Adrenal gland (tissue), 12 donors: Measurements from ENCODE around the gene TUBB3. TPM values are rescaled to one million over a fixed set of nuclear protein-coding genes. Genes with fewer than 3 reads are reported as not detected.
A peak's percentile ranks its signal among the peaks of the same experiment; 100 is the strongest.

Source experiments
- DNase-seq, 7 donors: peaks; one replicate each; pipeline ENCODE4 v3.0.0-alpha.2; 2019 to 2020
- H3K27ac ChIP-seq, 5 donors: fragments of 200-600 bp; sonication (generic) in 4 of 5; 1 replicate in 3 of 5; 2 replicates in 2 of 5; pipeline versions ENCODE4 v1.5.1 to v1.8.0; 2016 to 2020; ENCODE audit warnings: mild to moderate bottlenecking in 1 of 5
- H3K27me3 ChIP-seq: fragments of 200-600 bp; 2 replicates; pipeline ENCODE4 v1.8.0; 2021
- H3K36me3 ChIP-seq, 2 donors: fragments of 200-600 bp; replicated peaks in 1 of 2; 1 replicate in 1 of 2; 2 replicates in 1 of 2; pipeline versions ENCODE4 v1.5.1 to v1.8.0; 2018 to 2022
- H3K4me1 ChIP-seq, 2 donors: fragments of 200-600 bp; replicated peaks in 1 of 2; 1 replicate in 1 of 2; 2 replicates in 1 of 2; pipeline versions ENCODE4 v1.5.1 to v1.8.0; 2018 to 2021
- H3K4me3 ChIP-seq, 4 donors: fragments of 200-600 bp; sonication (generic) in 3 of 4; one replicate each; pipeline ENCODE4 v1.5.1; 2016 to 2018
- H3K9me3 ChIP-seq, 3 donors: fragments of 200-600 bp; sonication (generic) in 1 of 3; replicated peaks in 1 of 3; 1 replicate in 2 of 3; 2 replicates in 1 of 3; pipeline versions ENCODE4 v1.5.1 to v1.8.0; 2016 to 2021
- CTCF ChIP-seq, 6 experiments: fragments of 450-650 bp in 4 of 6; fragments of 200-600 bp in 2 of 6; sonication (generic) in 1 of 6; IDR thresholded peaks; 1 replicate in 5 of 6; 2 replicates in 1 of 6; pipeline versions ENCODE4 v1.5.1 to v1.8.0; 2016 to 2021; ENCODE audit warnings: antibody characterized with exemption in 6 of 6, mild to moderate bottlenecking in 2 of 6, moderate library complexity in 1 of 6
- POLR2A ChIP-seq, 2 donors: fragments of 450-650 bp; IDR thresholded peaks; one replicate each; pipeline ENCODE4 v1.6.1; 2017; ENCODE audit warnings: antibody characterized with exemption in 2 of 2, mild to moderate bottlenecking in 2 of 2, moderate library complexity in 1 of 2
- WGBS, 4 donors: extraction: QIAGEN DNeasy Blood & Tissue Kit in 2 of 4; methylation state at CpG; one replicate each; pipeline versions ENCODE4 v1.1.5 to v1.1.7; 2013 to 2017; 5-methylcytosine and 5-hydroxymethylcytosine counted together
- intact Hi-C, 2 donors: fragments of 100-400 bp; cut with DNase I; formaldehyde crosslinking; loops; one replicate each; pipeline versions ENCODE4 v1.14.1 to v1.15.0; 2022 to 2023
- polyA plus RNA-seq, 3 donors: library from polyadenylated mRNA; stranded (reverse); fragments of 200-250 nt in 2 of 3; fragments of 350-450 nt in 1 of 3; fragmentation: Illumina TruSeq in 1 of 3; extraction: RNeasy Lipid Tissue Mini Kit (QIAGEN cat#74804) in 1 of 3; gene quantifications; one replicate each; pipeline ENCODE4 v1.2.3, GENCODE V29; 2013 to 2014
- total RNA-seq, 9 donors: library from RNA; depleted of rRNA in 4 of 9; stranded (reverse); fragments of >200 nt in 4 of 9; fragments of 120-200 nt in 1 of 9; fragmentation: NEBNext Ultra II Directional in 1 of 9; extraction: Animal tissue kit (Norgen Biotek cat#: 25700) in 1 of 9; gene quantifications; one replicate each; pipeline versions ENCODE4 v1.1.0 to v1.2.4, GENCODE V29; 2013 to 2023
- donor health status: healthy with polysubstance abuse.
- donor health status: Bipolar disorder and iron deficiency.
- donor health status: DM: yes; HTN: yes; CAD: no.
- donor health status: DM: no; HTN: no; CAD: no.
- donor health status: DM: no; HTN: no; CAD: no.
- donor health status: DM: yes; HTN: yes; CAD: no.

The TUBB3 gene
- total and polyA plus RNA-seq, 12 donors: 6.4 to 63.8 (median 14.5) TPM

DNA sequence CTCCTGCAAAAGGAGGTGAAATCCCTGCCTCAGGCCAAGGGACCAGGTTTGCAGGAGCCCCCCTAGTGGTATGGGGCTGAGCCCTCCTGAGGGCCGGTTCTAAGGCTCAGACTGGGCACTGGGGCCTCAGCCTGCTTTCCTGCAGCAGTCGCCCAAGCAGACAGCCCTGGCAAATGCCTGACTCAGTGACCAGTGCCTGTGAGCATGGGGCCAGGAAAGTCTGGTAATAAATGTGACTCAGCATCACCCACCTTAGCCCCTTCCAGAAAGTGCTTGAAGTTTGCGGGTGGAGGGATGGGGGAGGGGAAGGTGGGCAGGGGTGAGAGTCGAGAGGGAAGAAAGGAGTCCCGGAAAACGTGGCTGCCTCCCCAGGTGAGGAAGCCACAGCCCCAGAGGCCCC lies 2.4 kb upstream of the TUBB3 start:
- Histone ChIP-seq H3K4me1 (peaks cover 32 to 67% of the 10 kb centered on the region in 2 donors), H3K4me3 (no peak overlapping the region), H3K27ac (peak overlapping the region; percentile 88 to 99 (median 97)), H3K36me3 (no peaks in the 10 kb centered on the region), H3K27me3 (no peaks in the 10 kb centered on the region), H3K9me3 (no peaks in the 10 kb centered on the region)
- intact Hi-C loops: no loop called here
- TF ChIP-seq POLR2A (IDR thresholded peaks at IDR 0.05) (no peak), CTCF (IDR thresholded peaks at IDR 0.05) (no peak)
- peak in 4 of 7 donors; percentile 35 to 50 (median 40) for DNase-seq
- WGBS, 4 donors: 48 to 58% (median 54%) methylated on average over 3 to 6 of the region's 6 CpGs

DNA sequence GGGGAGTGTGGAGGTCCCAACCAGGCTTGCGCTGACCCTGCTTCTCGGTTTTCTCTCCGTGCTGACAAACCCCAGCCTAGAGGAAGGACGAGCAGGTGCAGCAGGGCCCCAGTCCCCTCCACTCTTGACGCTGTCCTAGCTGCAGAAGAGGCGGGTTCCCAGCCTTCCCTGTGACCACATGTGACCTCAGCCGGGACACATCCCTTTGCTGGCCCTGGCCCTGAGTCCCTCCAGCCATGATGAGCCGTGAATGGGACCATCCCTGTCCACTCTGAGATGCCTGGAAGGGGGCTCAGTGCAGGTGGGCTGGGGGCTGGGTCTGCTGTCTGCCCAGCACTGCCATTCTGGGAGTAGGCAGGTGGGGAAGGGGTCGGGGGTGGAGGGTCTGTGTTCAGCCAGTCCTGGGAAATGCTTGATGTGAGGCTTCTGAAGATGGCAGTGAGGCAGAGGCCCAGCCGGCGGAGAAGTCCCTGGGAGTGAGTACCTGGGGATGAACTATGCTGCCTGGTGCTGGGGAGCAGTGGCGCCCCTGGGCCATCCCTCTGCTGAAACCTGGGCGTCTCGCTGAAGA lies 1.9 kb upstream of the TUBB3 start:
- intact Hi-C loops: no loop called here
- no peak for TF ChIP-seq CTCF (IDR thresholded peaks at IDR 0.05)
- TF ChIP-seq POLR2A (IDR thresholded peaks at IDR 0.05): no peak
- peak in 6 of 7 donors; percentile 50 to 71 (median 63) for DNase-seq
- Histone ChIP-seq H3K27ac (peak overlapping the region; percentile 88 to 99 (median 97)), H3K9me3 (no peaks in the 10 kb centered on the region), H3K36me3 (no peaks in the 10 kb centered on the region), H3K4me1 (peaks cover 34 to 70% of the 10 kb centered on the region in 2 donors), H3K4me3 (peak overlapping the region in 1 of 4 donors; percentile 67), H3K27me3 (no peaks in the 10 kb centered on the region)
- 39 to 60% (median 49%) methylated on average over 3 to 14 of the region's 14 CpGs for WGBS, 4 donors

DNA sequence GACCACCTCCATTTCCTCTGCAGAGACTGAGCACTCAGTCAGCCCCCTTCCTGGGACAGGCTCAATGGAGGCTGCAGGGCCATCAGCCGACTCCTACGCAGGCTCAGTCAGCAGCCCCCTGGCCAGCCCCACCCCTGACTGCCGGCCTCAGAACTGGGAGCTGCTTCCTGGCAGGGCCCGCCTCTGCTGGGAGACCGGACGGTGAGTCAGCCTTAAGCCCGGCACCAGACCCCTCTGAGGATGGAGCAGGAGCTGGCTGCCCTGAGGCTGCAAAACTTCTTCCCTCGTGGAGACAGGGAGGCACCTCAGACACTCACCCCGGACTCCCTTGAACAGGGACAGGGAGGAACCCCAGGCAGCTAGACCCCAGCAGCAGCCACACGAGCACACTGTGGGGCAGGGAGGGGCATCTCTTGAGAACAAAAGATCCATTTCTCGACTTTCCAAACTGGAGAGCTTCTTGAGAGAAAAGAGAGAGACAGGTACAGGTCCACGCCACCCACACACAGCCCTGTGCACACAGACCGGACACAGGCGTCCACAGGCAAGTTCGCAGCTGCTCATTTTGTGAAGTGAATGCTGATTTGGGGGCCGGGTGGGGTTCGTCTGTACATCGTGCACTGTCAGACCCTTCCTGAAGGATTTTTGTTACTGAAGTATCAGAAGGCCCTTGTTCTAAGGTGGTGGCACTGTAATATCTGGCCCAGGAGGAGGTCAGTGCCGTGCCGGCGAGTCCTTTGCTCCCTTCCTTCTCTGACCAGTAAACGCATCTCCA lies 1.3 kb upstream of the TUBB3 start:
- 2 to 9% (median 4%) methylated on average over 14 to 22 of the region's 22 CpGs for whole genome bisulfite sequencing, 4 donors
- peak overlapping the region; percentile 88 to 99 (median 97) for H3K27ac ChIP-seq
- no peaks in the 10 kb centered on the region for H3K9me3 ChIP-seq
- TF ChIP-seq POLR2A (IDR thresholded peaks at IDR 0.05) (peak; percentile 68 to 73), CTCF (IDR thresholded peaks at IDR 0.05) (no peak)
- intact Hi-C loops: no loop called here
- H3K4me3 ChIP-seq: peak overlapping the region in 2 of 4 donors; percentile 23 to 67
- DNase-seq: peak; percentile 80 to 97 (median 94)
- H3K36me3 ChIP-seq: no peaks in the 10 kb centered on the region
- no peaks in the 10 kb centered on the region for H3K27me3 ChIP-seq
- peaks cover 34 to 76% of the 10 kb centered on the region in 2 donors for H3K4me1 ChIP-seq

DNA sequence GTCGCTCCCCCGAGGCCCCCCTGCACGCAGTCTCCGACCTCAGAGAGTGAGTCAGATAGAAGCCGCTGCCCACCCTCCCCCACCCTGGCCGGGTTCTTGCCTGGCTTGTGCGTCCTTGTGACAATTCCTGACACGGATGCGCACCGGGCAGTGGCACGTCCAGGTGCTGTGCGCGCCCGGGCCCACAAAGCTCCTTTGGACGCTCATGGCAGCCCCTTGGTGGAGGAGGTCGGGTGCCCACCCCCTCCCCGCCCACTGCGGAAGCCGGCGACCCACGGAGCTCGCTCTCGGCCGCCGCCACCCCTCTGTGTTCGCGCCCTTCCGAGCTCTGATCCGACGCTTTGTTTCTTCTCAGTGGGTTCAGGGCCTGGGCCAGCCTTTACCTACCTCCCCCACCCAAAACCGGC lies 662 bp upstream of the TUBB3 start:
- intact Hi-C loops: no loop called here

More for the DNA sequence above, 662 bp upstream of the TUBB3 start:
- H3K9me3 ChIP-seq: no peaks in the 10 kb centered on the region
- peak overlapping the region in 3 of 4 donors; percentile 3 to 67 (median 23) for H3K4me3 ChIP-seq
- whole genome bisulfite sequencing, 4 donors: 0% methylated on average over 3 to 31 of the region's 31 CpGs
- no peak for TF ChIP-seq CTCF (IDR thresholded peaks at IDR 0.05)
- peak; percentile 84 to 87 for TF ChIP-seq POLR2A (IDR thresholded peaks at IDR 0.05)
- no peaks in the 10 kb centered on the region for H3K36me3 ChIP-seq
- no peaks in the 10 kb centered on the region for H3K27me3 ChIP-seq
- H3K4me1 ChIP-seq: peaks cover 34 to 72% of the 10 kb centered on the region in 2 donors
- peak overlapping the region; percentile 88 to 99 (median 97) for H3K27ac ChIP-seq
- peak; percentile 95 to 99 (median 99) for DNase-seq
